SK-N-SH (cell line): ENCODE results near the gene ZNF664. TPM values are rescaled to one million over a fixed set of nuclear protein-coding genes. Genes with fewer than 3 reads are reported as not detected.

Experiments used
- CTCF ChIA-PET: fragments of 300-600, 350-600 bp; formaldehyde crosslinking; extraction: SDS; loops from one replicate; lab custom pipeline; 2021; lab: Yijun Ruan, JAX
- POLR2A ChIA-PET: fragments of 350-600 bp; sonication (Branson Sonifier 250); formaldehyde crosslinking; extraction: SDS; loops from one replicate; lab custom pipeline; 2020; ENCODE audit warnings: antibody characterized with exemption, inconsistent platforms; lab: Yijun Ruan, JAX
- DNase-seq: peaks from one replicate; pipeline ENCODE4 v3.0.0; 2012
- H2AFZ ChIP-seq: fragments of 200-600 bp; sonication (generic); 2 replicates; pipeline ENCODE4 v1.8.1; 2016; ENCODE audit warnings: antibody characterized with exemption, mild to moderate bottlenecking, low read depth
- H3F3A ChIP-seq: fragments of 200-600 bp; sonication (generic); replicated peaks from 2 replicates; pipeline ENCODE3; 2016; ENCODE audit warnings: antibody characterized with exemption, mild to moderate bottlenecking; ENCODE audit not compliant: insufficient read depth
- H3K27ac ChIP-seq, 2 experiments: fragments of 200-500 bp in 1 of 2; fragments of 200-600 bp in 1 of 2; sonication (Bioruptor generic) in 1 of 2; sonication (generic), shearing (Covaris generic) in 1 of 2; 2 replicates each; pipeline versions ENCODE4 v1.5.1 to v1.6.1; 2014 to 2016; ENCODE audit warnings: low read depth in 2 of 2, inconsistent platforms in 1 of 2, low read length in 1 of 2, mild to moderate bottlenecking in 1 of 2, mixed read lengths in 1 of 2
- H3K27me3 ChIP-seq: fragments of 200-600 bp; sonication (generic), shearing (Covaris generic); 2 replicates; pipeline ENCODE4 v1.6.1; 2016; ENCODE audit warnings: mixed run types; ENCODE audit not compliant: insufficient read depth
- H3K36me3 ChIP-seq, 2 experiments: fragments of 200-500 bp in 1 of 2; fragments of 200-600 bp in 1 of 2; sonication (Bioruptor generic) in 1 of 2; sonication (generic) in 1 of 2; replicated peaks in 1 of 2; 2 replicates each; pipeline versions ENCODE3 to v1.5.1; 2014 to 2016; ENCODE audit warnings: low read length in 1 of 2, mild to moderate bottlenecking in 1 of 2; ENCODE audit not compliant: insufficient read depth in 2 of 2, control insufficient read depth in 1 of 2
- H3K4me1 ChIP-seq, 2 experiments: fragments of 200-500 bp in 1 of 2; fragments of 200-600 bp in 1 of 2; sonication (Bioruptor generic) in 1 of 2; sonication (generic), shearing (Covaris generic) in 1 of 2; 2 replicates each; pipeline versions ENCODE4 v1.5.1 to v1.6.1; 2014 to 2016; ENCODE audit warnings: low read depth in 1 of 2, low read length in 1 of 2, mixed run types in 1 of 2; ENCODE audit not compliant: insufficient read depth in 2 of 2, control insufficient read depth in 1 of 2
- H3K4me2 ChIP-seq: fragments of 200-600 bp; sonication (generic), shearing (Covaris generic); 2 replicates; pipeline ENCODE4 v1.6.1; 2017; ENCODE audit warnings: mixed run types
- H3K4me3 ChIP-seq, 2 experiments: fragments of 200-500 bp in 1 of 2; fragments of 200-600 bp in 1 of 2; sonication (Bioruptor generic) in 1 of 2; sonication (generic), shearing (Covaris generic) in 1 of 2; 2 replicates each; pipeline versions ENCODE4 v1.5.1 to v1.8.1; 2014 to 2016; ENCODE audit warnings: low read depth in 2 of 2, inconsistent platforms in 1 of 2, low read length in 1 of 2, mild to moderate bottlenecking in 1 of 2, mixed read lengths in 1 of 2, moderate library complexity in 1 of 2
- H3K79me2 ChIP-seq: fragments of 200-600 bp; sonication (generic); 2 replicates; pipeline ENCODE4 v1.8.1; 2017; ENCODE audit warnings: mild to moderate bottlenecking; ENCODE audit not compliant: insufficient read depth
- H3K9ac ChIP-seq: fragments of 200-600 bp; sonication (generic); 2 replicates; pipeline ENCODE4 v1.6.1; 2017; ENCODE audit warnings: mixed run types
- H3K9me2 ChIP-seq: fragments of 200-600 bp; sonication (generic); 2 replicates; pipeline ENCODE4 v1.6.1; 2017; ENCODE audit warnings: mixed run types
- H3K9me3 ChIP-seq: fragments of 200-600 bp; sonication (generic); 2 replicates; pipeline ENCODE4 v1.6.1; 2017; ENCODE audit warnings: mixed run types, mild to moderate bottlenecking, moderate library complexity
- H4K20me1 ChIP-seq: fragments of 200-600 bp; sonication (generic); 2 replicates; pipeline ENCODE4 v1.6.1; 2017; ENCODE audit warnings: mild to moderate bottlenecking, mixed run types; ENCODE audit not compliant: insufficient read depth
- FOXJ3 ChIP-seq: sonication (generic); formaldehyde crosslinking; IDR thresholded peaks from 2 replicates; pipeline ENCODE4 v1.5.1; 2020; ENCODE audit warnings: mild to moderate bottlenecking, missing genetic modification reagents
- JUND ChIP-seq: IDR thresholded peaks from 2 replicates; pipeline ENCODE4 v1.4.0; 2012
- MXI1 ChIP-seq: IDR thresholded peaks from 2 replicates; pipeline ENCODE4 v1.6.1; 2012; ENCODE audit warnings: mild to moderate bottlenecking, low read depth, low read length, improper control_type of control experiment
- NRF1 ChIP-seq: IDR thresholded peaks from 2 replicates; pipeline ENCODE4 v1.6.1; 2012; ENCODE audit warnings: low read depth, mild to moderate bottlenecking, low read length
- RAD21 ChIP-seq: IDR thresholded peaks from 2 replicates; pipeline ENCODE4 v1.6.1; 2012; ENCODE audit warnings: mild to moderate bottlenecking, low read length
- RCOR1 ChIP-seq: fragments of 150-350 bp; IDR thresholded peaks from 2 replicates; pipeline ENCODE4 v1.6.1; 2017; ENCODE audit warnings: antibody characterized with exemption, low read length
- REST ChIP-seq: IDR thresholded peaks from 2 replicates; pipeline ENCODE4 v1.6.1; 2012; ENCODE audit warnings: mild to moderate bottlenecking, low read depth, low read length, moderate library complexity
- RFX5 ChIP-seq: IDR thresholded peaks from 2 replicates; pipeline ENCODE4 v1.6.1; 2012; ENCODE audit warnings: mild to moderate bottlenecking, improper control_type of control experiment, low read length
- SIN3A ChIP-seq: IDR thresholded peaks from 2 replicates; pipeline ENCODE4 v1.6.1; 2012; ENCODE audit warnings: low read depth, mild to moderate bottlenecking, low read length, moderate library complexity, borderline replicate concordance
- SMC3 ChIP-seq: IDR thresholded peaks from 2 replicates; pipeline ENCODE4 v1.6.1; 2012; ENCODE audit warnings: low read depth, low read length, improper control_type of control experiment
- TEAD4 ChIP-seq: IDR thresholded peaks from 2 replicates; pipeline ENCODE4 v1.4.0; 2012; ENCODE audit warnings: mild to moderate bottlenecking, borderline replicate concordance; ENCODE audit not compliant: insufficient read depth
- YY1 ChIP-seq: IDR thresholded peaks from 2 replicates; pipeline ENCODE4 v1.4.0; 2012; ENCODE audit warnings: low read depth, mild to moderate bottlenecking
- WGBS: methylation state at CpG from one replicate; pipeline ENCODE4 v1.1.6; 2017; ENCODE audit warnings: low lambda C conversion rate; 5-methylcytosine and 5-hydroxymethylcytosine counted together
- polyA plus RNA-seq, 3 experiments: library from polyadenylated mRNA; depleted of rRNA; stranded (reverse); fragments of >200 nt; gene quantifications; 2 replicates each; pipeline ENCODE4 v1.2.3, GENCODE V29; 2012
- TF ChIP-seq, protein P1 (sequence below): fragments of 200-600 bp; sonication (generic); IDR thresholded peaks from 2 replicates; pipeline ENCODE4 v1.6.1; 2017; ENCODE audit warnings: antibody characterized with exemption, mild to moderate bottlenecking, moderate library complexity

Gene ZNF664
- polyA plus RNA-seq, 1 of the 3 experiments (the other 2 are of a cell fraction): 34.9 TPM

- no peak for TF ChIP-seq YY1
- TF ChIP-seq TEAD4: no peak
- TF ChIP-seq SMC3: no peak
- peak; percentile 57; the same call in 1 of the 2 replicates for TF ChIP-seq RCOR1
- TF ChIP-seq SIN3A: no peak
- no peak for TF ChIP-seq MXI1
- TF ChIP-seq FOXJ3 (CRISPR knock-in tag): no peak
- no peak for TF ChIP-seq NRF1
- no peak for TF ChIP-seq JUND
- TF ChIP-seq, protein P1, sequence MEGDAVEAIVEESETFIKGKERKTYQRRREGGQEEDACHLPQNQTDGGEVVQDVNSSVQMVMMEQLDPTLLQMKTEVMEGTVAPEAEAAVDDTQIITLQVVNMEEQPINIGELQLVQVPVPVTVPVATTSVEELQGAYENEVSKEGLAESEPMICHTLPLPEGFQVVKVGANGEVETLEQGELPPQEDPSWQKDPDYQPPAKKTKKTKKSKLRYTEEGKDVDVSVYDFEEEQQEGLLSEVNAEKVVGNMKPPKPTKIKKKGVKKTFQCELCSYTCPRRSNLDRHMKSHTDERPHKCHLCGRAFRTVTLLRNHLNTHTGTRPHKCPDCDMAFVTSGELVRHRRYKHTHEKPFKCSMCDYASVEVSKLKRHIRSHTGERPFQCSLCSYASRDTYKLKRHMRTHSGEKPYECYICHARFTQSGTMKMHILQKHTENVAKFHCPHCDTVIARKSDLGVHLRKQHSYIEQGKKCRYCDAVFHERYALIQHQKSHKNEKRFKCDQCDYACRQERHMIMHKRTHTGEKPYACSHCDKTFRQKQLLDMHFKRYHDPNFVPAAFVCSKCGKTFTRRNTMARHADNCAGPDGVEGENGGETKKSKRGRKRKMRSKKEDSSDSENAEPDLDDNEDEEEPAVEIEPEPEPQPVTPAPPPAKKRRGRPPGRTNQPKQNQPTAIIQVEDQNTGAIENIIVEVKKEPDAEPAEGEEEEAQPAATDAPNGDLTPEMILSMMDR: no peak
- TF ChIP-seq REST: no peak
Measured at GRCh38 chr12:124049451-124050094, 76.6 kb downstream of the ZNF664 start (continued).

DNA sequence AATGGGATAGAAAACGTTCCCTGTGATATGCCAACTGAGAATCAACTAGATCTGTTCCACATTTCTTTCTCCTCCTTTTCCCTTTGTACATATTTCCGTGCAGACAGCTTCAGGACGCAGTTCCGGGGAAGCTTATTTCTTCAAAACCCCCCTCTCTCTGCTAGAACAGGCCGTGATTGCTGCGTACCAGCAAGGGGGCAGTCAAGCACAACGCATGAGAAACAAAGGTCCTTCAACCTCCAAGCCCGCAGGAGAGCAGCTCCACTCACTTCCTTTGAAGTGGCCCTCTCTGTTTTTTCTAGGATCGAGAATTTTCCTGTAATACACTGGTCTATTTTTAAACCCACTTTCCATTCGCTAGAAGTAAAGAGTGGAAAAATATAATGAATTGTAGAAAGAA lies 80.8 kb downstream of the ZNF664 start:
- no peaks in the 10 kb centered on the region for H4K20me1 ChIP-seq
- H3K27me3 ChIP-seq: no peaks in the 10 kb centered on the region
- TF ChIP-seq RAD21 (peak; percentile 70), NRF1 (no peak), SMC3 (no peak; the same call in 1 of the 2 replicates), REST (no peak), SIN3A (no peak), RFX5 (no peak)
- TF ChIP-seq, protein P1: peak; percentile 27; the same call in 1 of the 2 replicates
- 58% methylated on average over 10 of the region's 10 CpGs for WGBS
- H3K4me1 ChIP-seq: peaks cover 0 to 14% of the 10 kb centered on the region in 2 experiments; a peak in 1 of 4 replicates
- POLR2A ChIA-PET: no interaction called here
- no peak overlapping the region for H3K9ac ChIP-seq
- H3K36me3 ChIP-seq: no peaks in the 10 kb centered on the region
- no peak overlapping the region for H3K4me2 ChIP-seq
- no peaks in the 10 kb centered on the region for H3K79me2 ChIP-seq
- H3K9me3 ChIP-seq: no peaks in the 10 kb centered on the region
- peak; percentile 44 for DNase-seq
- no peak overlapping the region for H3K27ac ChIP-seq
- no peak overlapping the region for H2AFZ ChIP-seq
- no peaks in the 10 kb centered on the region for H3F3A ChIP-seq
- CTCF ChIA-PET: interaction anchor here (0.8 to 1.9 kb wide), 16 partner anchors 13 to 713 kb away, joined by 3 to 12 read pairs (median 4); no protein-coding TSS in a partner anchor
- no peaks in the 10 kb centered on the region for H3K9me2 ChIP-seq
- no peak overlapping the region; a peak in 1 of 4 replicates for H3K4me3 ChIP-seq
